Natural killer cell (primary cell): ENCODE measurements around the gene KRTAP21-2. TPM values are rescaled to one million over a fixed set of nuclear protein-coding genes. Genes with fewer than 3 reads are reported as not detected.
"Not testable (repeated sequence)": the region's sequence is repeated elsewhere in the genome, so short reads cannot be mapped to it uniquely, and the experiment has no call there.

Experiments used
- ATAC-seq, 3 donors: fragments of 150-1000 bp in 2 of 3; fragments of 200-7000 bp in 1 of 3; cut with Tn5 transposase; 1 replicate in 1 of 3; 2 replicates in 2 of 3; pipeline ENCODE4 v1.10.0; 2021; ENCODE audit warnings: mild to moderate bottlenecking in 2 of 3, moderate library complexity in 2 of 3
- DNase-seq, 2 donors: peaks; one replicate each; pipeline versions ENCODE4 v3.0.0 to v3.0.0-alpha.2; 2013 to 2021; ENCODE audit warnings: mixed read lengths in 1 of 2
- H3K27ac ChIP-seq: one replicate; pipeline ENCODE4 v1.5.1; 2013; ENCODE audit warnings: mild to moderate bottlenecking, low read length
- H3K27me3 ChIP-seq: one replicate; pipeline ENCODE4 v1.6.1; 2013; ENCODE audit warnings: low read length; ENCODE audit not compliant: control insufficient read depth, insufficient read depth
- H3K36me3 ChIP-seq: one replicate; pipeline ENCODE4 v1.6.1; 2013; ENCODE audit warnings: low read length; ENCODE audit not compliant: control insufficient read depth, insufficient read depth
- H3K4me1 ChIP-seq: one replicate; pipeline ENCODE4 v1.6.1; 2013; ENCODE audit warnings: low read length; ENCODE audit not compliant: control insufficient read depth, insufficient read depth
- H3K4me3 ChIP-seq: one replicate; pipeline ENCODE4 v1.5.1; 2013; ENCODE audit warnings: low read length
- H3K9me3 ChIP-seq: one replicate; pipeline ENCODE4 v1.6.1; 2013; ENCODE audit warnings: low read length; ENCODE audit not compliant: control insufficient read depth, insufficient read depth
- H3K27ac Mint-ChIP-seq, 2 donors: one replicate each; pipeline ENCODE4 v1.8.0; 2022; ENCODE audit warnings: mild to moderate bottlenecking in 2 of 2, mixed read lengths in 2 of 2, moderate library complexity in 1 of 2
- H3K27me3 Mint-ChIP-seq, 2 donors: one replicate each; pipeline ENCODE4 v1.8.0; 2022; ENCODE audit warnings: low read depth in 2 of 2, mixed read lengths in 2 of 2
- H3K36me3 Mint-ChIP-seq: one replicate; pipeline ENCODE4 v1.8.0; 2022; ENCODE audit warnings: mixed read lengths
- H3K4me1 Mint-ChIP-seq, 2 donors: one replicate each; pipeline ENCODE4 v1.8.0; 2022; ENCODE audit warnings: mixed read lengths in 2 of 2
- H3K4me3 Mint-ChIP-seq: one replicate; pipeline ENCODE4 v1.8.0; 2022; ENCODE audit warnings: mild to moderate bottlenecking, moderate library complexity, mixed read lengths
- H3K9me3 Mint-ChIP-seq, 2 donors: one replicate each; pipeline ENCODE4 v1.8.0; 2022; ENCODE audit warnings: mixed read lengths in 2 of 2
- WGBS: methylation state at CpG from one replicate; pipeline ENCODE4 v1.1.7; 2013; ENCODE audit warnings: missing lambda C conversion rate; ENCODE audit not compliant: insufficient coverage; 5-methylcytosine and 5-hydroxymethylcytosine counted together
- intact Hi-C: fragments of 100-400 bp; cut with micrococcal nuclease; formaldehyde crosslinking; loops from one replicate; pipeline ENCODE4 v1.14.2; 2022
- total RNA-seq, 4 donors: library from RNA; stranded (reverse); fragments of 120-200 nt in 1 of 4; gene quantifications; one replicate each; pipeline versions ENCODE4 v1.2.3 to v1.2.4, GENCODE V29; 2013 to 2022
- TF ChIP-seq, protein P1 (sequence below): fragments of 200-600 bp; IDR thresholded peaks from one replicate; pipeline ENCODE4 v1.8.0; 2022; ENCODE audit warnings: antibody characterized with exemption

KRTAP21-2 gene
- total RNA-seq, 3 donors from 2014 or later (not counting 1 experiment from before 2014, with no cell fraction given), result not detected

DNA sequence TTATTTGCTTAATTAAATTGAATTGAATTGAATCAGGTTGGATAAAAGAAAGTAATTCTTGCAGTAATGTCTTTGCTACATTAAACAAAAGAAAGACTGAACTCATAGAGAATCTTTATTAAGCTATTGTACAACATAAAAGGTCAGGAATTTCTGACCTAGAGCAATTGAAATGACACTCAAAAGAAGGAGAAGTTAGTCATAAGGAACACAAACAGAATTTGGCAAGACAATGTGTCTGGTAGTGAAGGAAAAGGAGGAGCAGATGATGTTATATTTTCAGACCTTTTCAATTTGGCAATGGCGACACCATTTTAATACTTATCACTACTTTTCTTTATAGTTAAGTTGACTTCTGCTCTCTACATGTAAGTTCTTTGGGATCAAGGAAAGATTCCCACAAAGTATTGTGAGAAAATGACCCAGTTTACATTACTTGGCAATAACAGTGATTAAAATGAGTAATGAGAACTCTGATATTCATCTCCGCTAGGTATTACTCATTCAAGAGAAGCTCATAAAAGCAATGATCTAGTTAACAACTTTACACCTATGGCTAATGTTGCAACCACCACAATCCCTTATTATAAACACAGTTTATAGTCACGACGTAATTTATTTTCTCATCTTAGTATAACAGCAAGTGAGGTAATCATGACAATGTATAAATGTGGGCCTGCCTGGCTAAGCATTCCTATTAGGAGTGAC is 22.8 kb upstream of the KRTAP21-2 start:
- Mint-ChIP-seq H3K9me3 (peaks cover 6 to 13% of the 10 kb centered on the region in 2 donors), H3K27me3 (no peaks in the 10 kb centered on the region)
- no peak for DNase-seq

GRCh38 chr21:30760776-30761175 is 13.7 kb upstream of the KRTAP21-2 start:
- DNase-seq, result no peak
- H3K36me3 Mint-ChIP-seq, result no peaks in the 10 kb centered on the region
- intact Hi-C loops, result no loop called here
- Histone ChIP-seq H3K4me1 (no peaks in the 10 kb centered on the region), H3K4me3 (no peak overlapping the region), H3K36me3 (no peaks in the 10 kb centered on the region), H3K9me3 (no peaks in the 10 kb centered on the region), H3K27ac (no peak overlapping the region), H3K27me3 (no peaks in the 10 kb centered on the region)
- H3K27me3 Mint-ChIP-seq, result no peaks in the 10 kb centered on the region
- H3K4me3 Mint-ChIP-seq, result no peak overlapping the region
- WGBS, result 96% methylated on average over 2 of the region's 2 CpGs
- TF ChIP-seq, protein P1, sequence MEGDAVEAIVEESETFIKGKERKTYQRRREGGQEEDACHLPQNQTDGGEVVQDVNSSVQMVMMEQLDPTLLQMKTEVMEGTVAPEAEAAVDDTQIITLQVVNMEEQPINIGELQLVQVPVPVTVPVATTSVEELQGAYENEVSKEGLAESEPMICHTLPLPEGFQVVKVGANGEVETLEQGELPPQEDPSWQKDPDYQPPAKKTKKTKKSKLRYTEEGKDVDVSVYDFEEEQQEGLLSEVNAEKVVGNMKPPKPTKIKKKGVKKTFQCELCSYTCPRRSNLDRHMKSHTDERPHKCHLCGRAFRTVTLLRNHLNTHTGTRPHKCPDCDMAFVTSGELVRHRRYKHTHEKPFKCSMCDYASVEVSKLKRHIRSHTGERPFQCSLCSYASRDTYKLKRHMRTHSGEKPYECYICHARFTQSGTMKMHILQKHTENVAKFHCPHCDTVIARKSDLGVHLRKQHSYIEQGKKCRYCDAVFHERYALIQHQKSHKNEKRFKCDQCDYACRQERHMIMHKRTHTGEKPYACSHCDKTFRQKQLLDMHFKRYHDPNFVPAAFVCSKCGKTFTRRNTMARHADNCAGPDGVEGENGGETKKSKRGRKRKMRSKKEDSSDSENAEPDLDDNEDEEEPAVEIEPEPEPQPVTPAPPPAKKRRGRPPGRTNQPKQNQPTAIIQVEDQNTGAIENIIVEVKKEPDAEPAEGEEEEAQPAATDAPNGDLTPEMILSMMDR, result no peak
- no peak for ATAC-seq
- peaks cover 13 to 17% of the 10 kb centered on the region in 2 donors for H3K9me3 Mint-ChIP-seq
- no peak overlapping the region for H3K27ac Mint-ChIP-seq
- no peaks in the 10 kb centered on the region for H3K4me1 Mint-ChIP-seq

More for the DNA sequence above, 22.8 kb upstream of the KRTAP21-2 start:
- no peaks in the 10 kb centered on the region for H3K36me3 ChIP-seq
- H3K27ac Mint-ChIP-seq, result no peak overlapping the region
- no peaks in the 10 kb centered on the region for H3K27me3 ChIP-seq
- no peaks in the 10 kb centered on the region for H3K4me1 Mint-ChIP-seq
- H3K4me1 ChIP-seq, result no peaks in the 10 kb centered on the region
- TF ChIP-seq, protein P1, result no peak
- WGBS, result no CpG with 5 or more reads among the region's 4 CpGs
- H3K36me3 Mint-ChIP-seq, result no peaks in the 10 kb centered on the region
- no peaks in the 10 kb centered on the region for H3K9me3 ChIP-seq
- no peak overlapping the region for H3K27ac ChIP-seq
- ATAC-seq, result no peak
- H3K4me3 Mint-ChIP-seq, result no peak overlapping the region
- intact Hi-C loops, result no loop called here
- no peak overlapping the region for H3K4me3 ChIP-seq

- Mint-ChIP-seq H3K4me1 (no peaks in the 10 kb centered on the region), H3K27ac (no peak overlapping the region), H3K27me3 (no peaks in the 10 kb centered on the region), H3K36me3 (no peaks in the 10 kb centered on the region), H3K4me3 (no peak overlapping the region), H3K9me3 (peaks cover 11 to 14% of the 10 kb centered on the region in 2 donors)
- no peak overlapping the region for H3K27ac ChIP-seq
- TF ChIP-seq, protein P1, result no peak
- DNase-seq (no peak), ATAC-seq (no peak)
- no peaks in the 10 kb centered on the region for H3K9me3 ChIP-seq
- WGBS, result 67% methylated on average over 2 of the region's 2 CpGs
- no peaks in the 10 kb centered on the region for H3K4me1 ChIP-seq
- no peaks in the 10 kb centered on the region for H3K27me3 ChIP-seq
- H3K36me3 ChIP-seq, result no peaks in the 10 kb centered on the region
- intact Hi-C loops, result no loop called here
- no peak overlapping the region for H3K4me3 ChIP-seq
Measured at GRCh38 chr21:30758306-30758705, 11.2 kb upstream of the KRTAP21-2 start.

GRCh38 chr21:30755328-30755727 is 8.3 kb upstream of the KRTAP21-2 start, which contains the start of gene KRTAP21-1:
Gene KRTAP21-1, minus strand, starts transcription at chr21:30755428. Its CDS starts 50 bp downstream, at chr21:30755378.
- DNase-seq, H3K27ac ChIP-seq, H3K27me3 Mint-ChIP-seq, ATAC-seq, H3K4me1 ChIP-seq, intact Hi-C loops, H3K4me3 ChIP-seq, H3K9me3 ChIP-seq, H3K4me3 Mint-ChIP-seq, H3K36me3 Mint-ChIP-seq, H3K36me3 ChIP-seq, H3K4me1 Mint-ChIP-seq, H3K27ac Mint-ChIP-seq, H3K27me3 ChIP-seq: not testable (repeated sequence)
- peaks cover 12 to 20% of the 10 kb centered on the region in 2 donors for H3K9me3 Mint-ChIP-seq
- no CpG with 5 or more reads among the region's 2 CpGs for WGBS
